Measurements from ENCODE around the gene BLOC1S4. TPM values are rescaled to one million over a fixed set of nuclear protein-coding genes. Genes with fewer than 3 reads are reported as not detected.

BLOC1S4 gene
- total RNA-seq, 1 donor from 2014 or later, result 14.2 TPM

DNA sequence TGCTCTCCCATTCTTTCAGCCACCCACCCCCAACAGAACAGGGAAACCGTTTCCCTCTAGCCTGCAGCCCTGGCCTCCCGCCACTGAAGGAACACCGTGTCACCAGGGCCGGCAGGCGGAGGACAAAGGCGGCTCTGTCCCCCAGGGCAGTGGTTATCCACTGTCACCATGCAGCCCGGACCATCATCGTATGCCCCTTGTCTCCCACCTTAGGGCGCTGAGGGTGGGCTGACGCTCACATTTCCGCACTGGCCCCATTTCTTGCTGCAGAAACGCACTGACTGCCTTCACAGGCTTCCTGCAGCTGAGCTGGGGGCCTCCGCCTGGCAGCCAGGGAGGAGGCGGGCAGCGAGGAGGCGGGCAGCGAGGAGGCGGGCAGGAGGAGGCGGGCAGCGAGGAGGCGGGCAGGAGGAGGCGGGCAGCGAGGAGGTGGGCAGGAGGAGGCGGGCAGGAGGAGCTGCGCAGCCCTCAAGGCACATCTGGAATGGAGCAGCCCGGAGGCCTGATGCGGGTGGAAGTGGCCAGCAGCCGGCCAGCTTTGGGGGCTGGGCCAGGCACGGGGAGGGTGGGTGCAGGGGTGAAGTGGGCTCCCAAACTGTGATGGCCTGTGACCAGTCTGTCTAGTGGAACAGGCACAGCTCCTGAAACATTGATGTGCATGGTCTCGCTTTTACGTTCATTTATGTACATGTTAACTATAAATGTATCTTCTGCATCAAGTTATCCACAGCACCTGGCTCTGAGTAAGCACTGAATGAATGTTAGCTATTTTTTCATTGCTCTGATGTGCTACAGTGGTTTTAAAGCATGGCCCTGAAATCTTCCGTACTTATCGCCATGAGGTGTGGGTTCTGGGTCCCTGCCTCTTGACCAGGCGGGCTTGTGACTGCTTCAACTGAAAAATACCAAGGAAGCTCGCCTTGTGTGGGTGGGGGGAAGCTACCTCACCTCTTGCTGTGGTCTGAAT, 46.0 kb downstream of the BLOC1S4 start:
- DNase-seq (ENCODE audit: low spot score), result no peak

DNA sequence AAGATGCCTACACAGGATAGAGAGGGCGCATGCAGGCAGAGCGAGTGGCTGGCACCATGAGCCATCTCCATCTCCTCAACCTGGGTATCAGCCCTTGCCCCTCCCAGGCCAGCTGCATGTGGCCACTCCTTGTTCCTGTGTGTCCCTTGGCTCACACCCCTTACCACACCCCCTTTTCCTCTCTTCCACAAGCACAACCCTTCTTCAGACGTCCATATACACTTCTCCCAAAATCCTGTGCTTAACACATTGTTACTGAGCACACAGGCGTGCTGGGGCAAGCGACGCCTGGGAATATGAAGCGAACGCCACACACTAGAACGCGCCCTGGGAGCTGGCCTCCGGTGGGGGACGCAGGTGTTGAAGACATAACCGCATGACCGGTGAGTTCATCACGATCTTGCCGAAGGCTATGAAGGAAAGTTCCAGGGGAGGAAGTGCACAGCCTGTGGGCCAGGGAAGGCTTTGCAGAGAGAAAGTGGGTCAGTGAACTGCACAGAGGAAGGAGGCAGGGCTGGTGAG, 47.4 kb downstream of the BLOC1S4 start:
- no peak for DNase-seq (ENCODE audit: low spot score)

DNA sequence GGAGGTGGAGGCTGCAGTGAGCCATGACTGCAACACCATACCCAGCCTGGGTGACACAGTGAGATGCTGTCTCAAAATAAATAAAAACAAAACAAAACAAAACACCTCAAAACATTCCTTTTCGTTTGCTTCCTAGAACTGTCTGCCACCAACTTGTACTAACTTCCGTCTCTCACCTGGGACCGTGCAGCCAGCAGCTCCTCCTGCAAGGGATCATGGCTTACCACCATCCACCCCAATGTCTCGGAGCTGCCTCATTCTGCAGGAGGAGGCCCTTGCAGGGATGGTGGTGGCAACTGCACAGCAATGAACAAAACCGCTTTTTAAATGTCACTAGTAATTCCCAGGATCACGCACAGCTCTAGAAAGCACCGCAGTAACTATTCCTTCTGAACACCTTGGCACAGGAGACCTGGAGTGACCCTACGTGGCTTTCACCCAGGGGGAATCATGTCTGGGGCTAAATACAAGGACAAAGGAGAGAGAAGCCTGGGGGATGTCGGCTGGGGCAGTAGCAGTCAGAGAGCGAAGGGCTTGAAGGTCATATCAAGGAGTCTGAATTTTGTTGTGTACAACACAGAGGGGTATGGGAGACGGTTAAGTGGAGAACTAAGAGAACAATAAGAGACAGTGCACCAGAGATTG, 49.1 kb downstream of the BLOC1S4 start:
- no peak for DNase-seq (ENCODE audit: low spot score)

DNA sequence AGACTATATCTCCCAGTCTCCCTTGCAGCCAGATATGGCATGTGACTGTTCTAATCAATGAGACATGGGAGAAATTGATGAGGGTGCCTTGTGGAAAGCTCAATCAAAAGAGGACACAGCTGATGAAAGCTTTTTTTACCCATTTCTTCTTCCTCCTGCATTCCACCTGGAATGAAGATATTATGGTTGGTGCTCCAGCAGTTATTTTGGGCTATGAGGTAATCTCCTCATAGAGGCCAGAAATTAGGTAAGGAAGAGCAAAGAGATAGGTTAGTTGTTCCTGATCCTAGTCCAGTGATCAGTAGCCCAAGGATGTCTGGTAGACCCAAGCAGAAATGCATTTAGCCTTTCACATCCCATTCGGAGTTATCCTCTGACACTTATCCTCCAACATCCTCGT, 49.7 kb downstream of the BLOC1S4 start:
- DNase-seq (ENCODE audit: low spot score), result no peak

Other genes starting within 250 kb of the BLOC1S4 start
- 1.1 TPM for gene PPP2R2C, start 243.6 kb upstream of the BLOC1S4 start, total RNA-seq
- 33.1 TPM for gene MAN2B2, start 141.0 kb upstream of the BLOC1S4 start, total RNA-seq
- 234 TPM for gene MRFAP1, start 75.5 kb upstream of the BLOC1S4 start, total RNA-seq
- gene S100P, start 22.3 kb upstream of the BLOC1S4 start, total RNA-seq, result 16.1 TPM
- gene MRFAP1L1, start 6.3 kb upstream of the BLOC1S4 start, total RNA-seq, result 34.5 TPM
- gene KIAA0232, start 66.6 kb downstream of the BLOC1S4 start, total RNA-seq, result 33.4 TPM
- gene TBC1D14, start 193.7 kb downstream of the BLOC1S4 start, total RNA-seq, result 54.3 TPM